Kidney (tissue), 14 donors: ENCODE results near the gene C19orf18. TPM values are rescaled to one million over a fixed set of nuclear protein-coding genes. Genes with fewer than 3 reads are reported as not detected.

Source experiments
- DNase-seq, 5 donors: peaks; one replicate each; pipeline ENCODE4 v3.0.0-alpha.2; 2013 to 2020
- FAIRE-seq: peaks from 2 replicates; lab custom pipeline; 2012; peaks lifted over from hg19 to GRCh38; lab: Jason Lieb, UNC
- H3K27ac ChIP-seq, 2 donors: one replicate each; pipeline ENCODE4 v1.7.0; 2013; ENCODE audit warnings: low read depth in 2 of 2, low read length in 2 of 2, inconsistent platforms in 1 of 2
- H3K27me3 ChIP-seq: one replicate; pipeline ENCODE4 v1.7.1; 2013; ENCODE audit warnings: low read length, inconsistent platforms; ENCODE audit not compliant: control insufficient read depth, insufficient read depth
- H3K36me3 ChIP-seq, 3 donors: one replicate each; pipeline versions ENCODE4 v1.7.0 to v1.7.1; 2013; ENCODE audit warnings: low read length in 3 of 3, control low read depth in 1 of 3, inconsistent platforms in 1 of 3; ENCODE audit not compliant: insufficient read depth in 3 of 3, control insufficient read depth in 2 of 3
- H3K4me1 ChIP-seq, 3 donors: one replicate each; pipeline versions ENCODE4 v1.7.0 to v1.7.1; 2013; ENCODE audit warnings: low read length in 3 of 3, inconsistent platforms in 1 of 3, low read depth in 1 of 3; ENCODE audit not compliant: control insufficient read depth in 2 of 3, insufficient read depth in 2 of 3
- H3K4me3 ChIP-seq, 3 donors: one replicate each; pipeline versions ENCODE4 v1.7.0 to v1.8.1; 2013; ENCODE audit warnings: low read length in 3 of 3, control low read depth in 1 of 3, inconsistent platforms in 1 of 3
- H3K9ac ChIP-seq, 3 donors: one replicate each; pipeline versions ENCODE4 v1.7.0 to v1.7.1; 2013; ENCODE audit warnings: low read length in 3 of 3, control low read depth in 1 of 3, inconsistent platforms in 1 of 3
- H3K9me3 ChIP-seq, 3 donors: one replicate each; pipeline versions ENCODE4 v1.7.0 to v1.7.1; 2013; ENCODE audit warnings: low read length in 3 of 3, control low read depth in 1 of 3, inconsistent platforms in 1 of 3; ENCODE audit not compliant: control insufficient read depth in 2 of 3, insufficient read depth in 1 of 3
- intact Hi-C: fragments of 100-400 bp; cut with DNase I; formaldehyde crosslinking; loops from one replicate; pipeline ENCODE4 v1.11.1; 2022
- polyA plus RNA-seq: library from polyadenylated mRNA; stranded (reverse); fragments of 350-450 nt; fragmentation: Illumina TruSeq; extraction: RNeasy Lipid Tissue Mini Kit (QIAGEN cat#74804); gene quantifications from one replicate; pipeline ENCODE4 v1.2.3, GENCODE V29; 2014; ENCODE audit warnings: low read depth, low replicate concordance; ENCODE audit not compliant: insufficient read depth
- total RNA-seq: library from RNA; stranded (reverse); fragmentation: NEBNext Ultra II Directional; extraction: Animal tissue kit (Norgen Biotek cat#: 25700); gene quantifications from one replicate; pipeline ENCODE4 v1.2.1, GENCODE V29; 2021
- TF ChIP-seq, protein P1 (sequence below): IDR thresholded peaks from 3 replicates; pipeline ENCODE4 v1.5.1; 2012; ENCODE audit warnings: mild to moderate bottlenecking, moderate library complexity, borderline replicate concordance; ENCODE audit not compliant: insufficient read depth; ENCODE audit errors: extremely low read depth
- donor health status: control.
- donor health status: control.
- donor health status: control.
- donor health status: control.
- donor health status: control.
- donor health status: DM: yes; HTN: yes; CAD: no.
- donor health status: Normal renal cell carcinoma (clear cell type).

The C19orf18 gene
- total and polyA plus RNA-seq, 2 donors from 2014 or later, result 0.85 to 1.7 TPM

DNA sequence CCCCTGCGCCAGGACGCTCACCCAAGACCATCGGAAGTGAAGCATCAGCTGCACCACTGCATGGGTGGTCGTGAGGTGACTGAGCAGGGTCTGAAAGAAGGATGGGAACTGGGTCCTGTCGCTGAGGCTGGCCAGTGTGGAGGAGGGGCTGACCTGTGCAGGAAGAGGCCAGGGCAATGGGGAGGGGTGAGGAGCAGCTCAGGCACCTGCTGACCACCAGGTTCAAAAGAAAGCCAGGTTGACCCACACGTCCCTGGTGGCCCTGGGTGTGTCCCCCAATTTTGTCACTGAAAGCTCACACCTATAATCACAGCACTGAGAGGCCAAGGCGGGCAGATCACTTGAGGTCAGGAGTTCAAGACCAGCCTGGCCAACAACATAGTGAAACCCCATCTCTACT is 45.8 kb upstream of the C19orf18 start:
- no peak for FAIRE-seq
- peaks cover 0 to 2% (median 0%) of the 10 kb centered on the region in 3 donors for H3K9me3 ChIP-seq
- H3K36me3 ChIP-seq, result no peaks in the 10 kb centered on the region
- no peak overlapping the region for H3K9ac ChIP-seq
- no peak overlapping the region for H3K4me3 ChIP-seq
- intact Hi-C loops, result no loop called here
- TF ChIP-seq, protein P1, sequence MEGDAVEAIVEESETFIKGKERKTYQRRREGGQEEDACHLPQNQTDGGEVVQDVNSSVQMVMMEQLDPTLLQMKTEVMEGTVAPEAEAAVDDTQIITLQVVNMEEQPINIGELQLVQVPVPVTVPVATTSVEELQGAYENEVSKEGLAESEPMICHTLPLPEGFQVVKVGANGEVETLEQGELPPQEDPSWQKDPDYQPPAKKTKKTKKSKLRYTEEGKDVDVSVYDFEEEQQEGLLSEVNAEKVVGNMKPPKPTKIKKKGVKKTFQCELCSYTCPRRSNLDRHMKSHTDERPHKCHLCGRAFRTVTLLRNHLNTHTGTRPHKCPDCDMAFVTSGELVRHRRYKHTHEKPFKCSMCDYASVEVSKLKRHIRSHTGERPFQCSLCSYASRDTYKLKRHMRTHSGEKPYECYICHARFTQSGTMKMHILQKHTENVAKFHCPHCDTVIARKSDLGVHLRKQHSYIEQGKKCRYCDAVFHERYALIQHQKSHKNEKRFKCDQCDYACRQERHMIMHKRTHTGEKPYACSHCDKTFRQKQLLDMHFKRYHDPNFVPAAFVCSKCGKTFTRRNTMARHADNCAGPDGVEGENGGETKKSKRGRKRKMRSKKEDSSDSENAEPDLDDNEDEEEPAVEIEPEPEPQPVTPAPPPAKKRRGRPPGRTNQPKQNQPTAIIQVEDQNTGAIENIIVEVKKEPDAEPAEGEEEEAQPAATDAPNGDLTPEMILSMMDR, result no peak
- H3K27ac ChIP-seq, result no peak overlapping the region
- H3K27me3 ChIP-seq, result no peaks in the 10 kb centered on the region
- DNase-seq, result no peak
- H3K4me1 ChIP-seq, result no peaks in the 10 kb centered on the region

DNA sequence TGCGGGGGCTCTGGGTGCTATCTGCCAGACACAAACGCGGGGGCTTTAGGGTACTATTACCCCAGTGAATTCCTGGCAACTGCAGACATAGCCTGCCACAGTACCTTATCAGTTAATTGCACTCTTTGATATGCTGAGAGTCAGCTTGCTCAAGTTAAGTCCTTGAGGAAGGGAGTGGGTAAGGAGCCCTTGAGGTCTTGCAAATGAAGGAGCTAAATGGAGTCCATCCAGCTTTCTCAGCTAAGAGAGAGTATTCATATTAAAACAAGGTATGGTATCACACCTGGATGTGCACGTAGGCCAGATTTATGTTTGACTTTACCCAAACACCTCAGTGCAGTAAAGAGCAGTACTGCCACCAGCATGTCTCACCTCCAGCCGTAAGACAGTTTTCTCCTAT is 39.8 kb upstream of the C19orf18 start:
- Histone ChIP-seq H3K27me3 (no peaks in the 10 kb centered on the region), H3K4me1 (peaks cover 0 to 5% (median 0%) of the 10 kb centered on the region in 3 donors), H3K36me3 (no peaks in the 10 kb centered on the region), H3K4me3 (no peak overlapping the region), H3K9me3 (peaks cover 0 to 2% (median 2%) of the 10 kb centered on the region in 3 donors), H3K9ac (no peak overlapping the region), H3K27ac (no peak overlapping the region)
- TF ChIP-seq, protein P1, result no peak
- intact Hi-C loops, result no loop called here
- DNase-seq (no peak), FAIRE-seq (no peak)

DNA sequence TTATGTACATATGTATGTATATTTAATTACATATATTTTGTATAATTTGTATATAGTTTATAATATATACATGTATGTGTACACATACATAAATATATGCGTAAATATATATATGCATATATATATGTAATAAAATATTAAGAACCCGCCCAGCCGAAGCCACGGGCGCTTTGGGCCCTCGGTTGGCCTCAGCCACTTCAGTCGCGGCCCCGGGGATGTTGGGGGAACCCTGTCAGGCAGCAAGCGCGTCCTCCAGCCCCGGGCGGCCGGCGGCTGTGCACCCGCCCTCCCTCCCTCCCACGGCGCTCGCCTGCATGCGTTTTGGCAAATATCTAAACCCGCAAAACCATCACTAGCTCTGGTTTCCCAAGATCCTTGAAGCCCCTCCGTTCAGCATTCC is 36.2 kb upstream of the C19orf18 start:
- FAIRE-seq (no peak), DNase-seq (no peak)
- Histone ChIP-seq H3K27ac (no peak overlapping the region), H3K9me3 (peaks cover 0 to 4% (median 0%) of the 10 kb centered on the region in 3 donors), H3K9ac (no peak overlapping the region), H3K4me3 (no peak overlapping the region), H3K27me3 (no peaks in the 10 kb centered on the region), H3K4me1 (peaks cover 0 to 6% (median 0%) of the 10 kb centered on the region in 3 donors), H3K36me3 (peaks cover 3 to 8% (median 4%) of the 10 kb centered on the region in 3 donors)
- intact Hi-C loops, result no loop called here
- TF ChIP-seq, protein P1, result no peak
